Measurements from ENCODE around the gene C2orf49.

Gene C2orf49

DNA sequence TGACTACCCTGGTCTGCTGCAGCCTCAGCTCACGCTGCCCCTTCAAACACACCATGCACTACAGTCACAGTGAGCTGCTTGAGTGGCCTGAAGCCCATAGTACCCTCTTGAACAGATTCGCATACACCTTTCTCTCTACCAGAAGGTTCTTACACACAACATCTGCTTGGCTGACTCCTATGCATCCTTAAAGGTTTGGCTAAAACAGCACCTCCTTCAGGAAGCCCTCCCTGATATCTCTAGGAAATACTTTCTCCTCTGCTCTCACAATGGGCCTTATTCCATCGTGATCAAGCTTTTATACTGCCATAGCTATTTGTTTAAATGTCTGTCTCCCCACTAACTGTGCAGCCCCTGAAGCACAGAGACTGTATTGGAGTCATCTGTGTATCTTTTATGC is 39.3 kb upstream of the C2orf49 start:
- no peaks in the 10 kb centered on the region for H3K4me1 ChIP-seq (ENCODE audit: control insufficient read depth in 2 of 2, insufficient read depth in 2 of 2, low read length in 2 of 2)
- H3K4me3 ChIP-seq (ENCODE audit: low read length in 2 of 2), result no peak overlapping the region
- H3K9ac ChIP-seq (ENCODE audit: low read depth in 1 of 2, low read length in 2 of 2), result no peak overlapping the region
- peaks cover 32 to 33% of the 10 kb centered on the region in 2 donors for H3K36me3 ChIP-seq (ENCODE audit: control insufficient read depth in 2 of 2, insufficient read depth in 2 of 2, low read length in 2 of 2)
- no peak overlapping the region for H3K27ac ChIP-seq (ENCODE audit: low read depth in 2 of 2, low read length in 2 of 2)
- no peaks in the 10 kb centered on the region for H3K27me3 ChIP-seq (ENCODE audit: control insufficient read depth in 2 of 2, insufficient read depth in 2 of 2, low read length in 2 of 2)
- H3K9me3 ChIP-seq (ENCODE audit: control insufficient read depth in 2 of 2, low read length in 2 of 2), result no peaks in the 10 kb centered on the region

- H3K36me3 ChIP-seq (ENCODE audit: control insufficient read depth in 2 of 2, insufficient read depth in 2 of 2, low read length in 2 of 2), result peaks cover 20 to 28% of the 10 kb centered on the region in 2 donors
- H3K4me1 ChIP-seq (ENCODE audit: control insufficient read depth in 2 of 2, insufficient read depth in 2 of 2, low read length in 2 of 2), result no peaks in the 10 kb centered on the region
- H3K27me3 ChIP-seq (ENCODE audit: control insufficient read depth in 2 of 2, insufficient read depth in 2 of 2, low read length in 2 of 2), result no peaks in the 10 kb centered on the region
- no peak overlapping the region for H3K9ac ChIP-seq (ENCODE audit: low read depth in 1 of 2, low read length in 2 of 2)
- H3K9me3 ChIP-seq (ENCODE audit: control insufficient read depth in 2 of 2, low read length in 2 of 2), result no peaks in the 10 kb centered on the region
- no peak overlapping the region for H3K27ac ChIP-seq (ENCODE audit: low read depth in 2 of 2, low read length in 2 of 2)
- no peak overlapping the region for H3K4me3 ChIP-seq (ENCODE audit: low read length in 2 of 2)
Observed at GRCh38 chr2:105299290-105299689, 38.0 kb upstream of the C2orf49 start.

DNA sequence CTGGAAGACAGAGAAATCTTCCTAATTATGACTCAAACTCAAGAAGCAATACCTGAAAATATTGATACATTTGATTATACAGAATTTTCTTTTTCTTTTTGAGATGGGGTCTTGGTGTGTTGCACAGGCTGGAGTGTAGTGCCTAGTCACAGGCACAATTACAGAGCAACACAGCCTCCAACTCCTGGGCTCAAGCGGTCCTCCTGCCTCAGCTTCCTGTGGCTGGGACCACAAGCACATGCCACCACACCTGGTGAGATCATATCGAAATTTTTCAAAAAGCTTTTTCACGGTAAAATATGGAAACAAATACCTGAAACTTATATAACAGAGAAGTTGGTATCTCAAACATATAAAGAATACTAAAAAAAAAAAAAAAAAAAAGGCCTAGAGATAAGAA is 35.7 kb upstream of the C2orf49 start:
- no peaks in the 10 kb centered on the region for H3K9me3 ChIP-seq (ENCODE audit: control insufficient read depth in 2 of 2, low read length in 2 of 2)
- H3K4me3 ChIP-seq (ENCODE audit: low read length in 2 of 2), result no peak overlapping the region
- H3K36me3 ChIP-seq (ENCODE audit: control insufficient read depth in 2 of 2, insufficient read depth in 2 of 2, low read length in 2 of 2), result peaks cover 19 to 22% of the 10 kb centered on the region in 2 donors

GRCh38 chr2:105307146-105307545 is 30.2 kb upstream of the C2orf49 start:
- H3K4me3 ChIP-seq (ENCODE audit: low read length in 2 of 2), result no peak overlapping the region

More for the DNA sequence above, 35.7 kb upstream of the C2orf49 start:
- H3K27me3 ChIP-seq (ENCODE audit: control insufficient read depth in 2 of 2, insufficient read depth in 2 of 2, low read length in 2 of 2), result no peaks in the 10 kb centered on the region
- no peak overlapping the region for H3K27ac ChIP-seq (ENCODE audit: low read depth in 2 of 2, low read length in 2 of 2)
- H3K4me1 ChIP-seq (ENCODE audit: control insufficient read depth in 2 of 2, insufficient read depth in 2 of 2, low read length in 2 of 2), result no peaks in the 10 kb centered on the region
- H3K9ac ChIP-seq (ENCODE audit: low read depth in 1 of 2, low read length in 2 of 2), result no peak overlapping the region

DNA sequence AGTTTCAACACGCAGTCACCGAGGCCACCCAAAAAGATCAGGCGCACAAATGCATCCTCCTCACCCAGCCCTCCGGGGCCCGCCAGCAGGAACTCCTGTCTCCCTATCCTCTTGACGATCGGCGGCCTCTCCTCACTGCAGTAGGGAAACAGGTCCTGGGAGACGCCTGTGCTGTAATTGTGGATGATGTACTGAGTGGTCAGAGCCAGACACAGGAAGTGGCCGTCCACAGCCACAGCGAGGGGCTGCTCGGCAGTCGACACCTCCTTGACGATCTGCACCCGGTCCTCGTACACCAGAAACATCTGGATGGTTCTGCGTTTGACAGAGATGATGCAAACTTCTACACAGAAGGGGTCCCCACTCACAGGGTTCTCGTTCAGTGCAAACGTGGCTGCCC is 29.8 kb upstream of the C2orf49 start:
- no peaks in the 10 kb centered on the region for H3K27me3 ChIP-seq (ENCODE audit: control insufficient read depth in 2 of 2, insufficient read depth in 2 of 2, low read length in 2 of 2)
- H3K36me3 ChIP-seq (ENCODE audit: control insufficient read depth in 2 of 2, insufficient read depth in 2 of 2, low read length in 2 of 2), result peaks cover 16 to 17% of the 10 kb centered on the region in 2 donors
- H3K9me3 ChIP-seq (ENCODE audit: control insufficient read depth in 2 of 2, low read length in 2 of 2), result no peaks in the 10 kb centered on the region
- H3K4me3 ChIP-seq (ENCODE audit: low read length in 2 of 2), result no peak overlapping the region
- H3K9ac ChIP-seq (ENCODE audit: low read depth in 1 of 2, low read length in 2 of 2), result no peak overlapping the region
- H3K27ac ChIP-seq (ENCODE audit: low read depth in 2 of 2, low read length in 2 of 2), result no peak overlapping the region
- H3K4me1 ChIP-seq (ENCODE audit: control insufficient read depth in 2 of 2, insufficient read depth in 2 of 2, low read length in 2 of 2), result no peaks in the 10 kb centered on the region

More at GRCh38 chr2:105307146-105307545, 30.2 kb upstream of the C2orf49 start:
- Histone ChIP-seq H3K27me3 (ENCODE audit: control insufficient read depth in 2 of 2, insufficient read depth in 2 of 2, low read length in 2 of 2) (no peaks in the 10 kb centered on the region), H3K9ac (ENCODE audit: low read depth in 1 of 2, low read length in 2 of 2) (no peak overlapping the region), H3K9me3 (ENCODE audit: control insufficient read depth in 2 of 2, low read length in 2 of 2) (no peaks in the 10 kb centered on the region), H3K4me1 (ENCODE audit: control insufficient read depth in 2 of 2, insufficient read depth in 2 of 2, low read length in 2 of 2) (no peaks in the 10 kb centered on the region), H3K27ac (ENCODE audit: low read depth in 2 of 2, low read length in 2 of 2) (no peak overlapping the region), H3K36me3 (ENCODE audit: control insufficient read depth in 2 of 2, insufficient read depth in 2 of 2, low read length in 2 of 2) (peaks cover 16 to 17% of the 10 kb centered on the region in 2 donors)

DNA sequence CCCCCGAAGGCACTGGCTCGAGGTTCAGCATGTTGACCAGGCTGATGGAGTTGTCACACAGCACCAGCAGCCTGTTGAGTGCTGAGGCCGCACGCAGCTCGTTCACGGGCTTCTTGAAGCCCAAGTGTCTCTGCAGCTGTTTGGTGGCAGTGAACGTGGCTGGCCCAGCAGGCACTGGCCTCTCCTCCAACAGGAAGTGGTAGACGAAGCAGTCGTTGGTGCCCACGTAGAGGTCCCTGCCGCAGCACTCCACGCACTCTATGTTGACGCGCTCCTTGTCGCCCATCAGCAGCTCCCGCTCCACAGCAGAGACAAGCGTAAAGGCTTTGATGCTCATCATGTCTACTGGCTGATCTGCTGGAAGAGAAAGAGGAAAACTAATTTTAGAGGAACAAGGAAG is 29.4 kb upstream of the C2orf49 start:
- no peaks in the 10 kb centered on the region for H3K4me1 ChIP-seq (ENCODE audit: control insufficient read depth in 2 of 2, insufficient read depth in 2 of 2, low read length in 2 of 2)
- no peak overlapping the region for H3K27ac ChIP-seq (ENCODE audit: low read depth in 2 of 2, low read length in 2 of 2)
- H3K9me3 ChIP-seq (ENCODE audit: control insufficient read depth in 2 of 2, low read length in 2 of 2), result no peaks in the 10 kb centered on the region

GRCh38 chr2:105308382-105309146 is 28.8 kb upstream of the C2orf49 start:
- H3K9ac ChIP-seq (ENCODE audit: low read depth in 1 of 2, low read length in 2 of 2), result no peak overlapping the region
- H3K9me3 ChIP-seq (ENCODE audit: control insufficient read depth in 2 of 2, low read length in 2 of 2), result no peaks in the 10 kb centered on the region
- no peaks in the 10 kb centered on the region for H3K27me3 ChIP-seq (ENCODE audit: control insufficient read depth in 2 of 2, insufficient read depth in 2 of 2, low read length in 2 of 2)
- no peaks in the 10 kb centered on the region for H3K4me1 ChIP-seq (ENCODE audit: control insufficient read depth in 2 of 2, insufficient read depth in 2 of 2, low read length in 2 of 2)
- H3K4me3 ChIP-seq (ENCODE audit: low read length in 2 of 2), result no peak overlapping the region
- H3K27ac ChIP-seq (ENCODE audit: low read depth in 2 of 2, low read length in 2 of 2), result no peak overlapping the region
- H3K36me3 ChIP-seq (ENCODE audit: control insufficient read depth in 2 of 2, insufficient read depth in 2 of 2, low read length in 2 of 2), result peaks cover 16 to 17% of the 10 kb centered on the region in 2 donors

More for the DNA sequence above, 29.4 kb upstream of the C2orf49 start:
- H3K9ac ChIP-seq (ENCODE audit: low read depth in 1 of 2, low read length in 2 of 2), result no peak overlapping the region
- H3K27me3 ChIP-seq (ENCODE audit: control insufficient read depth in 2 of 2, insufficient read depth in 2 of 2, low read length in 2 of 2), result no peaks in the 10 kb centered on the region
- H3K4me3 ChIP-seq (ENCODE audit: low read length in 2 of 2), result no peak overlapping the region
- peaks cover 16 to 17% of the 10 kb centered on the region in 2 donors for H3K36me3 ChIP-seq (ENCODE audit: control insufficient read depth in 2 of 2, insufficient read depth in 2 of 2, low read length in 2 of 2)

GRCh38 chr2:105309147-105309545 is 28.2 kb upstream of the C2orf49 start:
- H3K27ac ChIP-seq (ENCODE audit: low read depth in 2 of 2, low read length in 2 of 2), result no peak overlapping the region
- H3K9ac ChIP-seq (ENCODE audit: low read depth in 1 of 2, low read length in 2 of 2), result no peak overlapping the region

DNA sequence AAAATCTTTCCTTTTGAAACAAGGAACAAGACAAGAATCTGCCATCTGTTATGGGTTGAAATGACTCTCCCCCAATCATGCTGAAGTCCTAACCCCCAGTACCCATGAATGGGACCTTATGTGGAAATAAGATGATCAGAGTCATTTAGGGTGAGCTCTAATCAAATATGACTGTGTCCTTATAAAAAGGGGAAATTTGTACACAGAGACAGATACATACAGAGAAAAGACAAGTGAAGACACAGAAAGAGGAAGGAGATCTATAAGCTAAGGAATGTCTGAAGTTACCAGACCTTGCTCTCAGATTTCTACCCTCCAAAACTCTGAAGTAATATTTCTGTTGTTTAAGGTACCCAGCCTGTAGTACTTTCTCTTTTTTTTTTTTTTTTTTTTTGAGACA is 23.5 kb upstream of the C2orf49 start:
- Histone ChIP-seq H3K36me3 (ENCODE audit: control insufficient read depth in 2 of 2, insufficient read depth in 2 of 2, low read length in 2 of 2) (peaks cover 0 to 1% of the 10 kb centered on the region in 2 donors), H3K9me3 (ENCODE audit: control insufficient read depth in 2 of 2, low read length in 2 of 2) (no peaks in the 10 kb centered on the region), H3K27ac (ENCODE audit: low read depth in 2 of 2, low read length in 2 of 2) (no peak overlapping the region), H3K4me1 (ENCODE audit: control insufficient read depth in 2 of 2, insufficient read depth in 2 of 2, low read length in 2 of 2) (no peaks in the 10 kb centered on the region), H3K4me3 (ENCODE audit: low read length in 2 of 2) (no peak overlapping the region), H3K9ac (ENCODE audit: low read depth in 1 of 2, low read length in 2 of 2) (no peak overlapping the region), H3K27me3 (ENCODE audit: control insufficient read depth in 2 of 2, insufficient read depth in 2 of 2, low read length in 2 of 2) (no peaks in the 10 kb centered on the region)

More at GRCh38 chr2:105309147-105309545, 28.2 kb upstream of the C2orf49 start:
- H3K27me3 ChIP-seq (ENCODE audit: control insufficient read depth in 2 of 2, insufficient read depth in 2 of 2, low read length in 2 of 2), result no peaks in the 10 kb centered on the region
- H3K9me3 ChIP-seq (ENCODE audit: control insufficient read depth in 2 of 2, low read length in 2 of 2), result no peaks in the 10 kb centered on the region
- no peak overlapping the region for H3K4me3 ChIP-seq (ENCODE audit: low read length in 2 of 2)
- H3K36me3 ChIP-seq (ENCODE audit: control insufficient read depth in 2 of 2, insufficient read depth in 2 of 2, low read length in 2 of 2), result peaks cover 16 to 17% of the 10 kb centered on the region in 2 donors
- no peaks in the 10 kb centered on the region for H3K4me1 ChIP-seq (ENCODE audit: control insufficient read depth in 2 of 2, insufficient read depth in 2 of 2, low read length in 2 of 2)

GRCh38 chr2:105315314-105315713 is 22.0 kb upstream of the C2orf49 start:
- Histone ChIP-seq H3K9ac (ENCODE audit: low read depth in 1 of 2, low read length in 2 of 2) (no peak overlapping the region), H3K4me3 (ENCODE audit: low read length in 2 of 2) (no peak overlapping the region), H3K27me3 (ENCODE audit: control insufficient read depth in 2 of 2, insufficient read depth in 2 of 2, low read length in 2 of 2) (no peaks in the 10 kb centered on the region), H3K4me1 (ENCODE audit: control insufficient read depth in 2 of 2, insufficient read depth in 2 of 2, low read length in 2 of 2) (no peaks in the 10 kb centered on the region), H3K36me3 (ENCODE audit: control insufficient read depth in 2 of 2, insufficient read depth in 2 of 2, low read length in 2 of 2) (no peaks in the 10 kb centered on the region), H3K9me3 (ENCODE audit: control insufficient read depth in 2 of 2, low read length in 2 of 2) (no peaks in the 10 kb centered on the region), H3K27ac (ENCODE audit: low read depth in 2 of 2, low read length in 2 of 2) (no peak overlapping the region)

Data from mucosa of rectum (tissue), 2 donors.